GM23338 (cell line): Measurements from ENCODE around the gene HSPH1.

ENCODE experiments used
- CREB1 ChIP-seq: fragments of 250-450 bp; sonication (Bioruptor Pico); IDR thresholded peaks from 2 replicates; pipeline ENCODE4 v1.5.0; 2020; ENCODE audit warnings: low read depth, mild to moderate bottlenecking, moderate library complexity
- CTCF ChIP-seq, 2 experiments: fragments of 200-600 bp in 1 of 2; sonication (generic) in 1 of 2; conservative IDR thresholded peaks; 2 replicates each; pipeline versions ENCODE4 v1.5.1 to v1.6.1; 2016 to 2017; ENCODE audit warnings: antibody characterized with exemption in 2 of 2, low read depth in 2 of 2, mild to moderate bottlenecking in 2 of 2, moderate library complexity in 1 of 2
- EZH2 ChIP-seq: fragments of 200-600 bp; sonication (generic); IDR thresholded peaks from one replicate; pipeline ENCODE4 v1.8.0; 2017; ENCODE audit warnings: antibody characterized with exemption, mild to moderate bottlenecking, low read depth; ENCODE audit not compliant: unreplicated experiment
- EZH2phosphoT487 ChIP-seq: fragments of 200-600 bp; sonication (generic); IDR thresholded peaks from one replicate; pipeline ENCODE4 v1.8.1; 2018; ENCODE audit warnings: antibody characterized with exemption; ENCODE audit not compliant: unreplicated experiment
- POLR2AphosphoS5 ChIP-seq: IDR thresholded peaks from 2 replicates; pipeline ENCODE4 v1.6.1; 2016; ENCODE audit warnings: antibody characterized with exemption, low read depth
- ZNF331 ChIP-seq: fragments of 250-450 bp; sonication (Bioruptor Pico); IDR thresholded peaks from 2 replicates; pipeline ENCODE4 v1.5.0; 2020; ENCODE audit warnings: low read depth, mild to moderate bottlenecking, moderate library complexity

DNA sequence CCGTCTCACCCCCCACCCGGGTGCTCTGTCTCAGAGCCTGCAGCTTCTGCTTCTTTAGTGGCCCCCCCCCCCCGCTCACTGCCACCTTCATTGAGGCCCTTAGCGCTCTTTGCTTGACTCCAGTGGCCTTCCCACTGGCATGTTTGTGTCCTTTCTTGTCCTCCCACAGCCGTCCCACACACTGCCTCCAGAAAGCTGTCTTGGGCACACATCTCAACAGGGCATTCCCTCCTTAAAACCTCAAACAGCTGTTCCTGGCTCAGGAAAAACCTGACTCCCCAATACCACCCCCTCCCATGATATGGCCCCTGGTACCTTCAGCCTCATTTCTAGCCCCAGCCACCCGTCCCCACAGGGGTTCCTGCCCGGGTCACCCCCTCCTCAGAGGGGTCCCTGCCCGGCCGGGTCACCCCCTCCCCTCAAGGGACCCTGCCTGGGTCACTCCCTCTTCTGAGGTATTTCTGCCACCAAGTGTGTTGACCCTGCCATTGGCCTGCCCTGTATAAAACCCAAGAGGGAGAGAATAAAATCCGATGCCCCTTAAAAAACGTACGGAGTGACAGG lies 46.9 kb upstream of the HSPH1 start:
- TF ChIP-seq CTCF (conservative IDR thresholded peaks at IDR 0.05; ENCODE audit: low read depth in 2 of 2) = no peak
- no peak for TF ChIP-seq EZH2
- no peak for TF ChIP-seq CREB1
- no peak for TF ChIP-seq POLR2AphosphoS5
- TF ChIP-seq EZH2phosphoT487 = no peak
- no peak for TF ChIP-seq ZNF331
